ENCODE measurements around the gene KIAA1671. TPM values are rescaled to one million over a fixed set of nuclear protein-coding genes. Genes with fewer than 3 reads are reported as not detected.

Gene KIAA1671
- total RNA-seq, 1 donor from 2014 or later = 46.7 TPM

- no peak for ATAC-seq
- intact Hi-C loops (cut with DNase I) = no loop called here
Observed at GRCh38 chr22:25109878-25110595, 157.5 kb downstream of the KIAA1671 start.

GRCh38 chr22:25110596-25110845 lies 158.0 kb downstream of the KIAA1671 start:
- Histone ChIP-seq H3K36me3 (no peaks in the 10 kb centered on the region), H3K4me3 (peak overlapping the region; percentile 59), H3K4me1 (peaks cover 18% of the 10 kb centered on the region), H3K27me3 (no peaks in the 10 kb centered on the region), H3K27ac (peak overlapping the region; percentile 88), H3K9me3 (no peaks in the 10 kb centered on the region)
- intact Hi-C loops (cut with DNase I) = no loop called here
- no peak for ATAC-seq
- no peak for DNase-seq
- TF ChIP-seq CTCF (IDR thresholded peaks at IDR 0.05) = no peak

More at GRCh38 chr22:25109878-25110595, 157.5 kb downstream of the KIAA1671 start:
- peak overlapping the region; percentile 59 for H3K4me3 ChIP-seq
- peak overlapping the region; percentile 88 for H3K27ac ChIP-seq
- H3K27me3 ChIP-seq = no peaks in the 10 kb centered on the region
- no peaks in the 10 kb centered on the region for H3K9me3 ChIP-seq
- no peaks in the 10 kb centered on the region for H3K36me3 ChIP-seq
- TF ChIP-seq CTCF (IDR thresholded peaks at IDR 0.05) = no peak
- no peak for DNase-seq
- peaks cover 18% of the 10 kb centered on the region for H3K4me1 ChIP-seq

GRCh38 chr22:25110846-25111578 lies 158.5 kb downstream of the KIAA1671 start:
- DNase-seq (peak; percentile 84), ATAC-seq (peak; percentile 78)
- peak; percentile 53 for TF ChIP-seq CTCF (IDR thresholded peaks at IDR 0.05)
- H3K27me3 ChIP-seq = no peaks in the 10 kb centered on the region
- H3K9me3 ChIP-seq = no peaks in the 10 kb centered on the region
- intact Hi-C loops (cut with DNase I) = no loop called here
- peak overlapping the region; percentile 59 for H3K4me3 ChIP-seq
- H3K36me3 ChIP-seq = no peaks in the 10 kb centered on the region
- H3K4me1 ChIP-seq = peaks cover 18% of the 10 kb centered on the region
- peak overlapping the region; percentile 88 for H3K27ac ChIP-seq

- H3K4me3 ChIP-seq = peak overlapping the region; percentile 59
- DNase-seq (peak; percentile 87), ATAC-seq (peak; percentile 76)
- H3K9me3 ChIP-seq = no peaks in the 10 kb centered on the region
- H3K4me1 ChIP-seq = peaks cover 18% of the 10 kb centered on the region
- TF ChIP-seq CTCF (IDR thresholded peaks at IDR 0.05) = no peak
- H3K36me3 ChIP-seq = no peaks in the 10 kb centered on the region
- intact Hi-C loops (cut with DNase I) = no loop called here
- peak overlapping the region; percentile 88 for H3K27ac ChIP-seq
- no peaks in the 10 kb centered on the region for H3K27me3 ChIP-seq
Observed at GRCh38 chr22:25111579-25112517, 159.3 kb downstream of the KIAA1671 start.

GRCh38 chr22:25112538-25113253 lies 160.2 kb downstream of the KIAA1671 start:
- DNase-seq (no peak), ATAC-seq (no peak)
- intact Hi-C loops (cut with DNase I) = no loop called here
- H3K27ac ChIP-seq = peak overlapping the region; percentile 88
- no peak for TF ChIP-seq CTCF (IDR thresholded peaks at IDR 0.05)
- peak overlapping the region; percentile 59 for H3K4me3 ChIP-seq
- no peaks in the 10 kb centered on the region for H3K27me3 ChIP-seq
- no peaks in the 10 kb centered on the region for H3K9me3 ChIP-seq
- H3K36me3 ChIP-seq = no peaks in the 10 kb centered on the region
- peaks cover 18% of the 10 kb centered on the region for H3K4me1 ChIP-seq
